GM18907 (cell line): Measurements from ENCODE around the gene SLC5A7.

Experiments used
- ATAC-seq: cut with Tn5 transposase; IDR thresholded peaks from one replicate; pipeline ENCODE4 v1.9.1; 2021; ENCODE audit warnings: mild to moderate bottlenecking, moderate library complexity; ENCODE audit not compliant: unreplicated experiment

The SLC5A7 gene

DNA sequence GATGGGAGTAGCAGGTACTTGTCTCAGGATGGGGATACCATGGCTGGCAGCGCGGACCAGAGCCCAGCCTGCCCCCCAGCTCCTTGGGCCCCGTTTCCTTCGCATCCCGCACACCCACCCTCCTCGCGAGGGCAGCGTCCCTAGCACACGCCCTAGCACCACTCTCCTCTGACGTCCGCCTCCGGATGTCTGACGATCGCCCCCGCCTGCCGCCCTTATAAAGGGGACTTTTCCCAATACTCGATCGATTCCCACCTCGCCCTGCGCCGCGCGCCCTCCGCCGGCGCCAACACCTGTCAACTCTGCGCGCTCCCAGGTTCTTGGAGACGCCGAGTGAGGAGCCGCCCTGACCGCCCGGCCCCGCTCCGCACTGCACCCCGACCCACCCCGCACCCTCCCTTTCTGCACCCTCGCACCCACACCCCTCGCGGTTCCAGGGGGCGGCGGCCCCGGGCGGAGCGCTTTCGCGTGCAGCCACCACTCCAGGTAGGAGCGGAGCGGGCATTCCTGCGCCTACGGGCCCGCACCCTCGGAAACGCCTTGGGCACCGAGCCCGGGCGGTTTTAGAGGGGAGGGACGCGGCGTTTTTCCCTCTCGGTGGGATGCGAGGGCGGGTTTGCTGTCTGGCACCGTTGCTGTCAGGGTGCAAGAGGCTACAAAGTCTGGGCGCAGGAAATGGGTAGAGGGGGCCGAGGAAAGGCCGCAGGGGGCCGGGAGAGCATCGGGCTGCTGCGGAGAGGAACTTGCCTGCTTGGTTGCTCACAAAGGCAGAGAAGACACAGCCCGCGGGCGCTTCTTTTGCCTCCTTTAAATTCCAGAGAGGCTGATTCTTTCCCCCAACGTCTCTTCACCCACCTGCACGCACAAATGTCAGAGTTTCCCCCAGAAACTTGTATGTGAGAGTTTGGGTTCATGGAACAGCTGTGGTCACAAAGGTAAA lies at the start of gene SLC5A7:
TSS of gene SLC5A7 (plus strand) at position 247 of the 940 bp plus-strand sequence. CDS start 1,632 bp downstream, outside the sequence.
- ATAC-seq, result no peak

DNA sequence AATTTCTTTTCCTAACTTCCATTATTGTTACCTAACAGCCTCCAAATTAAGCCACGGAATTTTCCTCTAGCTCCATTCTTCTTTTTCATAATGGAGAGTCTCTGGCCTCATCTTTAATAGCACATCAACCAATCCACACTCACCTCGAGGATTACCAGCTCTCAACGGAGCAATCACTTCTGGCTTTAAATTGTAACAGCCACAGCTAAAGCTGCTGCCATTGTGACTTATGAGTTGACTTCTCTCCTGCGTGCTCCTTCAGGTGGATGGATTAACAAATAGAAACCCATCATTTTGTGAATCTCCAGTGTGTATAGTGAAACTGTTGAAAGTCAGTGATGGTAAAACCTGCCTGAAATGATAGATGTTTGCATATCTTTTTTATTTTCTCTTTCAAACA lies 24.9 kb upstream of the SLC5A7 start:
- no peak for ATAC-seq

DNA sequence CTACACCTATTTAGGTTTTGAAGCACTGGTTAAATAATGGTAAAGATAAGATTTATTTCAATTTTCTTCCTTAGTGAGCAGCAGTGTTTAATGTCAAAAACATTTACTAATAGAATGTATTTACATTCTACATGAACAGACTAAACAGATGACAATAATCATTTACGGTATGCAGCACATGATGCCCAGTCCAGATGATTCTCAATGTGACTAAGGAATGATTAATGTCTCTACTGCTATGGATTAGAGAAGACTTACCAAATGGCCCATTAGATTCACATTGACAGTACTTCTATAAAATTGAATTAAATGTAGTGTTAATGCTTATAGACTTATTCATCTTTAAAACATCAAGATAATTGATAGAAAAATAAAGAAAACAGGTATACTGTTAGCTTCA lies 22.1 kb upstream of the SLC5A7 start:
- no peak for ATAC-seq

DNA sequence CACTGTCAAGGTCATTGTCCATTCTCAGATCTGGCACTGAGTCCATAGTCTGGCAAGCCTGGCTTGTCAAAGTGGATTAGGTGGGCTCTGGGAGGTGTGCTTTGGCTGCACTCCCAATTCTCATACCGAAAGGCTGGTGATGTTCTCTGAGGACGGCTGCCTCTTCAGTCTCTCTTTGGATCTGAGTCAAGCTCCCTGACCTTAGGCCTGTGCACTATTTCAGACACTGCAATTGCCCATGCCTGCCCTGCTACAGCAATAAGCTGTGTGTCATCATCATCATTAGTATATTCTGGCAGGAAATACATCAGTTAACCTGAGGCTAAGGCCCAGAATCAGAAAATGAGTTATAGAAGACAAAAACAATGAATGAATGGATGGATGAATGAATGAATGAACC lies 1.6 kb upstream of the SLC5A7 start:
- no peak for ATAC-seq

DNA sequence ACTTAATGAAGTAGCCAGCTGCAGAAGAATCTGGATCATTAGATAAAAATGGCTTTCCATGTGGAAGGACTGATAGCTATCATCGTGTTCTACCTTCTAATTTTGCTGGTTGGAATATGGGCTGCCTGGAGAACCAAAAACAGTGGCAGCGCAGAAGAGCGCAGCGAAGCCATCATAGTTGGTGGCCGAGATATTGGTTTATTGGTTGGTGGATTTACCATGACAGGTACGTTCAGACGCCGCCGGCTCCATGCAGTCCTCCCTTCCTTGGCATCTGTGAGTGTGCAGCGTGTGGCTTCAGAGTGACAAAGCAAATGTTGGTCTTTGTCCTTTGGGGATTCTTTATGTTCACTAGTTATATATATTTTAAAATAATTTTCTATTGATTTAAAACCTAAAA lies 1.8 kb downstream of the SLC5A7 start:
- no peak for ATAC-seq

DNA sequence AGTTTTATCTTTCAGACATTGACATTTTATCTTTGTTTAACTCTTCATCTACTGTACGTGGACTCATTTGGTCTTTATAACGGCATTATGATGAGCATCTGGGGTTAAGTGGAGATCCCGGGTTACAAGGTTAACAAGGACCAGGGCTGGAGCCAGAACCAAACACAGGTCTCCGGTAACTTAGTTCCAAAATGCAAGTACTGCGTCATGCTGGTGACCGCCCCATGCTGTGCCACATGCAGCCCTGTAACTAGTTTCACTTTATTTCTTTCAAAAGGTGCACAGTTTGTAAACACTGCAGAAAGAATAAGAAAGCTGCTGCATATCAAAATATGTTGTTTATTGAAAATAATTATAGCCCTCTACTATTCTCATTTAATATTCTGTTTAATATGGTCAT lies 3.1 kb downstream of the SLC5A7 start:
- no peak for ATAC-seq

DNA sequence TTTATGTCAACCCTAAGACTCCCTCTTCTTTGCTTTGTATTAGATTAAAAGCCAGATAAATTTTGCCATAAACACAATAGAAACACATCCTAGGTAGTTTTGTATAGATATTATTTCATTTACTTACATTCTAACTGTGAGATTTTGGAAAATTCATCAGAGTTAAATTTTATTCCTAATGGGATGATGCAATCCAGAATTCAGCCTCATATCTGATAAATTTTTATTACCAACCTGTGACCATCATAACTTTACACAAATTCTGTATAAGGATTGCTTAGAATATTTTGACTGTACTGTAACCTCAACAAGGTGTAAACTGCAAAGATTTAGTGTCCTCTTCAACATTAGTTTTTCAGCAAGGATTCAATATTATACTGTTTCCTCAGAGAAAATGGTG lies 4.4 kb downstream of the SLC5A7 start:
- no peak for ATAC-seq

DNA sequence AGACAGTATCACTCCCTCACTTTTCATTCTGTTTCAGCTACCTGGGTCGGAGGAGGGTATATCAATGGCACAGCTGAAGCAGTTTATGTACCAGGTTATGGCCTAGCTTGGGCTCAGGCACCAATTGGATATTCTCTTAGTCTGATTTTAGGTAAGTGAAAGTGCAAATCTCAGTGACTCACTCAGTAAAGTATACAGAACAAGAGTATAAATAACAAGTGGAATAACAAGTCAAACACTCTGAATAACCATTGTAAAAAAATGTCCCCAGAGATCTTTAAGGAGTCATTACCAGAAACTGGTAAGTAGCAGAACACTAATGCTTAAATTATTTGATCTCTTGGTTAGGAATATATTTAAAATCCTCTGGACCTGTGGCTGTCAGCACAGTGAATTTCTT lies 5.7 kb downstream of the SLC5A7 start:
- ATAC-seq, result no peak

DNA sequence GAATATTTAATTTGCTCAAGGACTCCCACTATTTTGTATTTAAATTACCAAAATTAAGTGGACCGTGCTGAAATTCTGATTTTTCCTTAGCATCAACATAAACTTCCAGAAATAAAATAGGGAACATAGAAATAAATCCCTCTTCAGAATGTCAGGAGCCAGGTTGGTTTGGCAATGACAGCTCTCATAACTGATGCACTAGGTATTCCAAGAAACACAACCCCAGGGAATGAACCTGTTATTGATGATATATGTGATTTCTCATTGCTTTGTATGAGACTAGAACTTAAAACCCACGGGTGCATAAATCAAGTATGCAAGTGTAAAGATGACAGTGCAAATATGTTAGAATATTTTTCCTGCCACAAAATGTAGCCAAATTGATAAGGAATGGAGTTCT lies 12.8 kb downstream of the SLC5A7 start:
- no peak for ATAC-seq

DNA sequence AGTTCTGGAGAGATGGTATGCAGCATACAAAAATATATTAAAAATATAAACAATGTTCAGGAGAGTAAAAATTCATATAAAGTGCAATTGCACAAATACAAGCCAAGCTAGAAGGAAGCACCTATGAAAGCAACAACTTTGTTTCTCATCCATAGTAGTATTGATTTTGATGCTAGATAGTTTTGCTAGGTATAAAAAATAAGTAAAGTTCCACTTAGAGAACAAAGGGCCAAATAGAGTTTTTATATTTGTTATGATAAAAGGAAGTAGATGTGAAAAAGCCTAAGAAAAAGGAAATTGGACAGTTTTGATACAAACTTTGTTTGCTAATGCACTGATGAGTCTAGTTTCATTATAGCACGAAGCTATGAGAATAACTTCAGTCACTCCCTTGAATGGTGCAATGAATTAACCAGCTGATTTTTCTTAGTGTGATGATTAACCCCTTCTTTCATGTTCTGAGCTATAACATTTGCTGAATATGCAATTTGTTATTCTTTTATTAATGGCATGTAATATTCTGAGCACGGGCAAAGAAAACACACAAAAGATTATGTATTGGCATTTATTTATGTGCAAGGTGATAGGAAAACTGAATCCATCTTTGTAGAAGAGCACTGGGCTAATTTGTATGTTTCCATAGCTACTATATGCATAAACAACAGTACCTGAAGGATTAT lies 24.7 kb downstream of the SLC5A7 start:
- ATAC-seq, result no peak

DNA sequence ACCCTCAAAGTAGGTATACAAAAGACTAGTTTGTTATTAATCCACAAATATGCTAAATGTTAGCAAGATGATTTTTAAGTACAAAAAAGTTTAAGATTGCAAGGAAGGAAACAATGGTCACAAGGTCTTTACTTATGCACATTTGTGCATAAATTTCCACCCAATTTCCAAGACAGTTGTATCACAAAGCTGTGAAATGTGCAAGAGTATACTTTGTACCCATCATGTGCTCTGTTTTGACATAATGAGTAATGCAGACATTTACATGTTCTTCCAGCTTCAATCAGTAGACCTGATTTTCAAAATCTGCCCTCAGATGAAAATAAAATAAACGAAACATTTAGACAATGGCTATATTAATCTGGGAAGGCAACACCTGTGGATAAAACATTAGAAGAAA lies 27.0 kb downstream of the SLC5A7 start:
- no peak for ATAC-seq

DNA sequence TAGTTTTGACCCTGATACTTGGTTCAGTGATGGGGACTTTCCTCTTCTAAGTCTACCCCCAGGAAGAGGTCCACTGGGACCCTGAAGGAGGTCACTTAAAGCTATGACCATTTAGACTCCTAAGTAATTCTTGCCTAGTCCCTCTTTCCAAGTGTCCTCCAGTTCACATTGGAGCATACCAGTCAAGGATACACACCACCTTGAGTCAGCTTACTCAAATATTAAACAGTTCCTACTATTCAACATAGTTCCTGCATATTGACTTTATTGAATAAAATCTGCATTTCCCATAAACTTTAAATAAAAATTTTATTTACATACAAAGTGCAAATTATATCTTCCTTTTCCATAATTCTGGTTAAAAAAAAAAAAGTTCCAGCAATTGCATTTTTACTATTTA lies 36.3 kb downstream of the SLC5A7 start:
- ATAC-seq, result no peak

DNA sequence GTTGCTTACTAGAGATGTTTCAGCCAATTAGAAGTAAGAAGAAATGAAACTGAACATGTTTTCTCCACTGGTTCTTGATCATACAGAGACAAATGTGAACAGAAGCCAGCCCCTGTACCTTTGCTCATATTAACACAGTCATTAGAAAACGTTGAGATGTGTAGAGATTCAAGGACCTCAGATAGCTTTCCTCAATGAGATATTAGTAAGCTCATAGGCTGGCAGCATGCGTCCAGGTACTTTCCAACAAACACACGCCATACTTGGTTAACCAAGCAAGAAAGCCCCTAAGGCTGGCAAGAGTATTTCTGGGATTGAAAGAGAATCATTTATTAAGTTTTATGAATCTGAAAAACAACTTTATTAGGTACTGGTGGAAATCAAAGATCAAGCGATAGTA lies 37.5 kb downstream of the SLC5A7 start:
- no peak for ATAC-seq

DNA sequence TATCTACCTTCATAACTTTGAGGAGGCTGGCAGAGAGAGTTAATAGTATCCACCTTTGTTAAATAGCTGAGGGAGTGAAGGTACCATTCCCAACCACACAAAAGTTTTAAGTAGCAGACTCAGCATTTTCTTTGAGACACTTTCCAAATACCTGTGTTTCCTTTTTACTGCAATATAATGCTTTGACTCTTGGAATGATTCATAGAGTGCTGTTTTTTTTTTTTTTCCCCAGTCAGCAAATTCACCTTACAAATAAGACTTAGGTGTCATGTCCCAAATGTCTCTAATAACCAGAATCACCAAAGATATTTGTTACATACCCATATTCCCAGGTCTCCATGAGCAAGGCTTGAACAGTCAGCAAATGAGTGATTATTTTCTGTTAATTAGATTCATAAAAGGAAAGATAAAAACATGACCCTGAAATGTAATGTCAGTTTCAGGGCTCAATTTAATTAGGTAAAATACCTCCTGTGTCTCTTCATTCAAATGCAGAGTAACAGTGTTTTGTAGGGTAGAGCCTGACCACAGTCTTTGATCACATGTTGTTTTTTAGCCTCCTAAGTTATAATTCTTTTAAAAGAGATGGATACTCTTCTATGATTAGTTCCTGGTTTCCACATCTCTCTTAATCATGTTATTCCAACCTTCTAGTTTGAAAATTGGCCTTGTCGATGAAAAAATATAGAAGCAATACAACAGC lies 39.9 kb downstream of the SLC5A7 start:
- ATAC-seq, result no peak

DNA sequence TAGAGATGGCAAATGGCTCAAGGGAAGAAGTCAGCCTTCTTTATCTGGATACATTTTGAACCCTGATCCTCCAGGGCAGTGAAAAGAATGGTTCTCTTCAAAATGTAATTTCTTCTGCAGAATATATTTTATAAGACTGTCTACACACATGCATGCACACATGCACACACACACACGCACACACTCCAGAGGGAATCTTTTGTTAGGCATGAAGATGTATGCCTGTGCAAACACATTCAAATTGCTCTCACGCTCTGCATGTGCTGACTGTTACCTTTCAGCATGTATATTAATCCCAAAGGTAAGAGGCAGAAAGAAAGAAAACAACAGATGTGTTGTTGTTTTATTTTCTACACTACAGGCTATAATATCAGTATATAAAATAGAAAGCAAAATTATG lies 43.2 kb downstream of the SLC5A7 start:
- no peak for ATAC-seq

DNA sequence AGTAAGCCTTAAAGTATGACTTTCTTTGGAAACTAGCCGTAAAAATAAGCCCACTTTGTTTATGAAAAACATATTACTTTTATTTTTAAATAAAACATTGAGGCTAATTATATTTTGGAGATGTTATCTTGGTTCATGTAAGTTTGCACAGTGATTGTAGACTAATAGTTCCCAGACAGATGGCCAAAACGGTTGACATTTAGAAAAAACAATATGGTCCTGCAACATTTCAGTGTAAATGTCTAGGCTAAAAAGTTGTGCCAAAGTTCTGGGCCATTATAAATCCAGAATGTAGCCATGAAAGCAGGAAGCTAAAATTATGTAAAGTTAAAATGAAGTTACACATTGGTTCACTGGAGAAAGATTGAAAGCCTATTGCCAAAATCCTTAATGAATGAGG lies 43.6 kb downstream of the SLC5A7 start:
- no peak for ATAC-seq

DNA sequence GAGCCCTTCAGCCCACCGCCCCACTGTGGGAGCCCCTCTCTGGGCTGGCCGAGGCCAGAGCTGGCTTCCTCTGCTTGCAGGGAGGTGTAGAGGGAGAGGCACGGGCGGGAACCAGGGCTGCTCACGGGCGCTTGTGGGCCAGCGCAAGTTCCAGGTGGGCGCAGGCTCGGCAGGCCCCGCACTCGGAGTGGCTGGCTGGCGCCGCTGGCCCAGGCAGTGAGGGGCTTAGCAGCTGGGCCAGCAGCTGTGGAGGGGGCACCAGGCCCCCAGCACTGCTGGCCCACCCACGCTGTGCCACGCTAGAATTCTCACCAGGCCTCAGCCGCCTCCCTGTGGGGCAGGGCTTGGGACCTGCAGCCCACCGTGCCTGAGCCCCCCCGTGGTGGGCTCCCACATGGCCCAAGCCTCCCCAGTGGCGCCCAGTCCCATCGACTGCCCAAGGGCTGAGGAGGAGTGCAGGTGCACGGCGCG lies 45.2 kb downstream of the SLC5A7 start:
- no peak for ATAC-seq

DNA sequence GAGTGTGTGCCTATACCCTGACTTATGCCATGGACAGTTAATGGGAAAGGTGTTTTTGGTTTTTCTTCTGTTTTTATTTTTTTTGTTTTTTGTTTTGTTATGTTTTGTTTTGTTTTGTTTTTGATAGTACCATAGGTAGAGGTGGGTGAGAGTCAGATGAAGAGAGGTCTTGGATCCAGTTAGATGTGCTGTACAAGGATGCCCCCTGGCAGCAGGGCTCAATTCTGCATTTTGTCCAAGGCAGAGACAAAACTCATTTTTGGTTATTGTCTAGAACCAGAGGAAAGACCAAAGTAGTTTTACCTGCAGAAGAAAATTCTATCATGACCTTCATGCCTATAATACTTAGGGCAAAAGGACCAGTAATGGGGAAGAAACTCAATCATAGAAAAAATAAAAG lies 48.5 kb downstream of the SLC5A7 start:
- no peak for ATAC-seq

DNA sequence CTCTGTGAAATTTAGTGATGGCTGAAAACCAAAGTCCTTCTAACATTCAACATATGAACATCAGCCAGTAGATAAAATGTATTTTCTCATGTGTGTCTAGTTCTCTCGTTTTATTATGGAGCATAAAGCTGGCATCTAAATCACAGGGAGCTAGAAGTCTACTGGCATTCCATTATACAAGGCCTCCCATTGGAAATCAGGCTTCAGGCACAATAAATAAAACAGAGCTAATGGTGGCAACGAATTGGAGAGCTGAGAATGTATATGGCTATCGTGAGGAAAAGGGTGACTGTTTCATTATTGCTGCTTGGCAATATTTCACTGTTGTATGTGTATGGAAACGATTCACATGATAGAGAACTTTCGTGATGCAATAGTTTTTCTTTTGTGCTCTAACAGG lies 62.4 kb downstream of the SLC5A7 start:
- no peak for ATAC-seq

DNA sequence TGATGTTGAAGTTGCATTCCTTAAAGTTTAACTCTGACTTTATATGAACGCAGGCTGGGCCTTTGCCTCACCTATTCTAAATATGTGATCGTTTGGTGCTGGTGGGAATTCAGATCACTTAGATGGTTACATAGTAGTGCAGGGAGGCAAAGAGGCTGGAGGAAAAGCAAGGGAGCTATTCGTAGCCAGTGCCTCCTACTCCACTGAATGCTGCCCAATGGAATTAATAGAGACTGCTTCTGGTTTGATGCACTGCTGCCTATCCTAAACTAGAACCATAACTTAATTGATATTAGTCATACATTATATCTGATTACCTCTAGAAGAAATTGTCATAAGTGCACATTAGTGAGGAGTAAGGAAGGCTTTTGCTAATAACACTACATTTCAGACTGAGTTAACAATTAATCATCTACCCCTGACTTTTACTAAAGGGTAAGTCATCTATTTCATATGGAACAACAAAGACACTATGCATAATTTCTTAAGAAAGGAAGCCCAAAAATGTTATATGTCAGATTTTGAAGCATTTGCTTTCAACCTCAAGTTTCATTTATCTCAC lies 72.3 kb downstream of the SLC5A7 start:
- ATAC-seq, result no peak

DNA sequence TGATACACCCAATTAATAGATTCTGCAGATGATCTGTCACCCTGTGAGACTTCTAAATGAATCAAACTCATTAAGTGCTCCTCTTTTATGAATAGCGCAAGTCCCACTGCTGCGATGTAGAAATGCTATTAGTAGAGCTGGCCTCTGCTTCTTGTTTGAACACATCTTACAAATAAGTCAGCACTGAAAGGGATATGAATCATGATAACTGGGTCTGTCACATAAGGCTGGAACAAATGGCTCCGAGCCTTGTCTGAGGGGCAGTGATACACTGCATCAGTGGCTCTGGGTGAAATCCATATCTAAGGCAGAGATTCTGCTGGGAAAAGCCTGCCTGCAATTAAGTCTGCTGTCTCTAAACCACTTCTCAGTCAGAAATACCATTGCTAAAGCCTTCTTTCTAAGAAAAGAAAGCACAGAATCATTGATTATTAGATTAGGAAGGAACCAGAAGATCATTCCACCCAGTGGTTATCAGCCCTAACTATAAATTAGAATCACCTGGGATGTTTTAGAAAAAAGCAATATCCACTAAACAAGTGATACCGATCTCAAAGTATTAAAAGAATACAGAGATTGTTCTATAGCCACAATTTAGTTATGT lies 75.2 kb downstream of the SLC5A7 start:
- ATAC-seq, result no peak
